ELR (cell line): ENCODE results near the gene RANBP3.
"Not testable (repeated sequence)": the region's sequence is repeated elsewhere in the genome, so short reads cannot be mapped to it uniquely, and the experiment has no call there.

ENCODE experiments used
- DNase-seq: peaks from one replicate; pipeline ENCODE4 v3.0.0-alpha.2; 2015; ENCODE audit warnings: low read depth

The RANBP3 gene

GRCh38 chr19:5977785-5978605 lies at the start of gene RANBP3:
RANBP3 (minus strand) TSS chr19:5978140; CDS start chr19:5978082, 58 bp downstream.
- peak; percentile 98 for DNase-seq

GRCh38 chr19:6026390-6027227 lies 48.7 kb upstream of the RANBP3 start:
- no peak for DNase-seq

DNA sequence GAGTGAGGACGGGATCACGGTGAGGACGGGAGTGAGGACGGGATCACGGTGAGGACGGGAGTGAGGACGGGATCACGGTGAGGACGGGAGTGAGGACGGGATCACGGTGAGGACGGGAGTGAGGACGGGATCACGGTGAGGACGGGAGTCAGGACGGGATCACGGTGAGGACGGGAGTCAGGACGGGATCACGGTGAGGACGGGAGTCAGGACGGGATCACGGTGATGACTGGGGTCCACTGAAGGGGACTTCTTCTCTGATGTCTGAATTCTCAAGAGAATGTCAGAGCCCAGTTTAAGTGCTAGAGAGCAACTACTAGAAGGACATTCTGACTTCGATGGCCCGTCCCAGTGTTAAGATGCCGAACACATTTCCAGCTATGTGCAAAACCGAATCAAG lies 46.8 kb upstream of the RANBP3 start:
- not testable (repeated sequence) for DNase-seq

- DNase-seq: no peak
Observed at GRCh38 chr19:6023936-6024335, 46.0 kb upstream of the RANBP3 start.

- peak; percentile 63 for DNase-seq
Observed at GRCh38 chr19:6023085-6023682, 45.2 kb upstream of the RANBP3 start.

GRCh38 chr19:6022570-6023064 lies 44.7 kb upstream of the RANBP3 start:
- DNase-seq: no peak

GRCh38 chr19:6021878-6022569 lies 44.1 kb upstream of the RANBP3 start:
- peak; percentile 78 for DNase-seq

GRCh38 chr19:6020972-6021805 lies 43.2 kb upstream of the RANBP3 start:
- DNase-seq: no peak

- DNase-seq: no peak
Observed at GRCh38 chr19:6020166-6020882, 42.4 kb upstream of the RANBP3 start.

DNA sequence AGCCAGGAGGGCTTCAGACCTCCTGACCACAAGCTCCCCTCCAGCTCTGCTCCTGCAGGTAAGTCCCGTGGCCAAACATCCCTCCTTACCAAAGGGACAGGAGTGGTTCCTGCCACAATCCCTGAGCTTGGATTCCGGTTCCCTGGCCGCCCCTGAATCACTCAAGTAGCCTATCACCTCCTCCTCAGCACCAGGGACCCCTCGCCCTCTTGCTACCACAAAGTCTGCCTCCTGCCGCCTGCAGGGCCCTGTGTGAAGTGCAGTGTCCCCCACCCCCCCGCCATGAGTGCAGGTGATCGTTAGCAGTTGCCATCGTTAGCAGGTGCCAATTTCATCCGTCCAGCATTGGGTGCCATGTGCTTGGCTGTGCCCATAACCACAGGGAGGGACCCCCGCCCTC lies 40.8 kb upstream of the RANBP3 start:
- no peak for DNase-seq

GRCh38 chr19:6017576-6017975 lies 39.6 kb upstream of the RANBP3 start:
- no peak for DNase-seq

GRCh38 chr19:6015841-6016545 lies 38.1 kb upstream of the RANBP3 start:
- no peak for DNase-seq

DNA sequence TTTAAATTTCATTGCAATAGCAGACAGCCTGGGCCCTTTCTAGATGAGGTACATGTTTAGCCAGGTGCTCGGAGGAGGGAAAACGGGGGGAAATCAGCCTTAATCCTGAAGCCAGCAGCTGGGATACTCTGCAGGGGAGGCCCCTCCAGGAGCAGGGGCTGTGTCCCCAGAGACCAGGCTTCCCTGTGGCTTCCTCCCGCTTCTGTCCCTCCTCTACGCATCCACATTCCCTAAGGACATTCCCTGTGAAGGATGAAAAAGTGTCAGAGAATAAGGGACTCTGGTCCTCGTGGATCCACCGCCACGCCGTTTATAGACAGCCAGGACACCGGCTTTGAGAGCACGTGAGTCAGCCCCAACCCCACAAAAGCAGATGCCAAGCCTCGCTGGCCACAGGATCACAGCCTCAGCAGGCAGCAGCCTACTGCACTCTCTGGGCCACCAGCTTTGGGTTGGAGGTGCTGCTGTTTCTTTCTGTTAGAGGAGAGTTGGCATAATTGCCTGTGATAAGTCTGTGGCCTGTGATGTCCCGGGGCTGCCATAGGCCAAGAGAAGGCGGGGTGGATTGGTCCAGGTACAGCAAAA lies 36.7 kb upstream of the RANBP3 start:
- DNase-seq: no peak

GRCh38 chr19:6012426-6013170 lies 34.7 kb upstream of the RANBP3 start:
- DNase-seq: no peak

GRCh38 chr19:6011794-6012193 lies 33.9 kb upstream of the RANBP3 start:
- peak; percentile 19 for DNase-seq

DNA sequence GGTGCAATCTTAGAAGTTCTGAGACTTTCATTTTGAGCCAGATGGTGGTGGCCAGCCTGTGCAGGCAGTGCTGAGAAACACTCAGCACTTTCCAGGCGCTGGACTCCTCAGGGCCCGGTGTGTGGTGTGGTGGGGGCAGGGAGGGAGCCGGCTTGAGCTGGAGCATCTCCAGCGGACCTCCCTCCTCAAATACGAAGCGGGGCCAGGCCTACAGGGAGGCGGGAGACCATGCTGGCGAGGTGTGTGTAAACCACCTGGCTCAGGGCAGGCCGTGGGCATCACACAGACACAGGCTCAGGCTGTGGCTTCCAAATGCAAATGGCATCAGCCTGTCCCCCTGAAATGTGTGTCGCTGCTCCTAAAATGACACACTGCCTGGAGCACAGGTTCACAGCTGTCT lies 33.3 kb upstream of the RANBP3 start:
- no peak for DNase-seq

- no peak for DNase-seq
Observed at GRCh38 chr19:6010107-6010506, 32.2 kb upstream of the RANBP3 start.

- DNase-seq: no peak
Observed at GRCh38 chr19:6007866-6008265, 29.9 kb upstream of the RANBP3 start.

- DNase-seq: no peak
Observed at GRCh38 chr19:6006896-6007295, 29.0 kb upstream of the RANBP3 start.
